Gastroesophageal sphincter (tissue), 3 donors: Measurements from ENCODE around the gene ZNF511.

Source experiments
- CTCF ChIP-seq, 4 experiments: fragments of 200-600 bp in 2 of 4; fragments of 450-650 bp in 2 of 4; sonication (generic) in 1 of 4; IDR thresholded peaks; one replicate each; pipeline ENCODE4 v1.5.1; 2017 to 2019; ENCODE audit warnings: antibody characterized with exemption in 4 of 4, mild to moderate bottlenecking in 2 of 4, moderate library complexity in 2 of 4
- EP300 ChIP-seq: sonication (generic); formaldehyde crosslinking; IDR thresholded peaks from one replicate; pipeline ENCODE4 v1.6.1; 2017; ENCODE audit warnings: antibody characterized with exemption, mild to moderate bottlenecking
- POLR2A ChIP-seq, 2 donors: fragments of 450-650 bp; IDR thresholded peaks; one replicate each; pipeline ENCODE4 v1.6.1; 2017; ENCODE audit warnings: antibody characterized with exemption in 2 of 2, mild to moderate bottlenecking in 2 of 2, moderate library complexity in 1 of 2
- POLR2AphosphoS5 ChIP-seq: sonication (generic); formaldehyde crosslinking; IDR thresholded peaks from one replicate; pipeline ENCODE4 v1.6.1; 2017; ENCODE audit warnings: antibody characterized with exemption

GRCh38 chr10:133266056-133266795 lies 42.5 kb upstream of the ZNF511 start:
- no peak for TF ChIP-seq CTCF (IDR thresholded peaks at IDR 0.05)
- no peak for TF ChIP-seq EP300
- TF ChIP-seq POLR2AphosphoS5: no peak
- no peak for TF ChIP-seq POLR2A (IDR thresholded peaks at IDR 0.05)
